BJ (cell line): ENCODE results near the gene KATNB1. TPM values are rescaled to one million over a fixed set of nuclear protein-coding genes. Genes with fewer than 3 reads are reported as not detected.

Experiments
- CTCF ChIA-PET: fragments of 350-600 bp; formaldehyde crosslinking; extraction: SDS; loops from one replicate; lab custom pipeline; 2021; ENCODE audit warnings: antibody characterized with exemption, inconsistent platforms; lab: Yijun Ruan, JAX
- POLR2A ChIA-PET: fragments of 300-600 bp; sonication (Branson Sonifier 250); formaldehyde crosslinking; extraction: SDS; loops from one replicate; lab custom pipeline; 2021; ENCODE audit warnings: antibody characterized with exemption; lab: Charles Lee
- DNase-seq: peaks from one replicate; pipeline ENCODE4 v3.0.0-alpha.2; 2011; ENCODE audit warnings: low read depth
- H3K27me3 ChIP-seq: 2 replicates; pipeline ENCODE4 v1.6.0; 2011; ENCODE audit warnings: low read length; ENCODE audit not compliant: control insufficient read depth, insufficient read depth
- H3K36me3 ChIP-seq: 2 replicates; pipeline ENCODE4 v1.5.1; 2011; ENCODE audit warnings: low read length; ENCODE audit not compliant: control insufficient read depth, insufficient read depth
- H3K4me3 ChIP-seq: 2 replicates; pipeline ENCODE4 v1.5.1; 2011; ENCODE audit warnings: low read depth, mild to moderate bottlenecking, control low read depth, low read length
- polyA plus RNA-seq: library from polyadenylated mRNA; depleted of rRNA; stranded (reverse); fragments of >200 nt; gene quantifications from 2 replicates; pipeline ENCODE4 v1.2.3, GENCODE V29; 2011
- TF ChIP-seq, protein P1 (sequence below): IDR thresholded peaks from 2 replicates; pipeline ENCODE4 v1.5.1; 2011; ENCODE audit warnings: low read depth, mild to moderate bottlenecking, control low read depth, inconsistent platforms, low read length, moderate library complexity; ENCODE audit not compliant: insufficient read depth

KATNB1 gene
- polyA plus RNA-seq, 1 experiment = 28.1 TPM

DNA sequence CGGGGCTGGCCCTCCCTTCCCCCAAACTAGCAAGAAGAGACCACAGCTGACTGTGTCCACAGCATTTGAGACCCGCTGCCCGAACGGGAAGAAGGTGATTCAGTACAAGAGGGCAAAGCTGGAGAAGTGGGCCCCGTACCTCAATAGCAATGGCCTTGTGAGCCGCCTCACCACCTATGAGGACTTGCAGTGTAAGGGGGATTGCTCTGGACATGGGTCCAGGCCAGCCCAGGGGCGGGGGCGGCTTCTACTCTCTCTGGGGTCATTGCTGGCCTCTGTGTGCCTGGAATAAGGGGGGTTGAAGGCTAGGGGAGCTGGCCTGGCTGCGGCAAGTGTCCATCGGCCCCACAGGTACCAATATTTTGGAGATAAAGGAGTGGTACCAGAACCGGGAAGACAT is 12.9 kb upstream of the KATNB1 start:
- no peak overlapping the region for H3K4me3 ChIP-seq
- peaks cover 2% of the 10 kb centered on the region for H3K27me3 ChIP-seq
- TF ChIP-seq, protein P1, sequence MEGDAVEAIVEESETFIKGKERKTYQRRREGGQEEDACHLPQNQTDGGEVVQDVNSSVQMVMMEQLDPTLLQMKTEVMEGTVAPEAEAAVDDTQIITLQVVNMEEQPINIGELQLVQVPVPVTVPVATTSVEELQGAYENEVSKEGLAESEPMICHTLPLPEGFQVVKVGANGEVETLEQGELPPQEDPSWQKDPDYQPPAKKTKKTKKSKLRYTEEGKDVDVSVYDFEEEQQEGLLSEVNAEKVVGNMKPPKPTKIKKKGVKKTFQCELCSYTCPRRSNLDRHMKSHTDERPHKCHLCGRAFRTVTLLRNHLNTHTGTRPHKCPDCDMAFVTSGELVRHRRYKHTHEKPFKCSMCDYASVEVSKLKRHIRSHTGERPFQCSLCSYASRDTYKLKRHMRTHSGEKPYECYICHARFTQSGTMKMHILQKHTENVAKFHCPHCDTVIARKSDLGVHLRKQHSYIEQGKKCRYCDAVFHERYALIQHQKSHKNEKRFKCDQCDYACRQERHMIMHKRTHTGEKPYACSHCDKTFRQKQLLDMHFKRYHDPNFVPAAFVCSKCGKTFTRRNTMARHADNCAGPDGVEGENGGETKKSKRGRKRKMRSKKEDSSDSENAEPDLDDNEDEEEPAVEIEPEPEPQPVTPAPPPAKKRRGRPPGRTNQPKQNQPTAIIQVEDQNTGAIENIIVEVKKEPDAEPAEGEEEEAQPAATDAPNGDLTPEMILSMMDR = no peak
- DNase-seq = no peak
- POLR2A ChIA-PET = no interaction called here
- CTCF ChIA-PET = interaction anchor here (0.7 to 1.8 kb wide), 4 partner anchors 141 to 279 kb away, joined by 3 to 4 read pairs (median 4); partner anchors contain the start of gene USB1
- no peaks in the 10 kb centered on the region for H3K36me3 ChIP-seq

DNA sequence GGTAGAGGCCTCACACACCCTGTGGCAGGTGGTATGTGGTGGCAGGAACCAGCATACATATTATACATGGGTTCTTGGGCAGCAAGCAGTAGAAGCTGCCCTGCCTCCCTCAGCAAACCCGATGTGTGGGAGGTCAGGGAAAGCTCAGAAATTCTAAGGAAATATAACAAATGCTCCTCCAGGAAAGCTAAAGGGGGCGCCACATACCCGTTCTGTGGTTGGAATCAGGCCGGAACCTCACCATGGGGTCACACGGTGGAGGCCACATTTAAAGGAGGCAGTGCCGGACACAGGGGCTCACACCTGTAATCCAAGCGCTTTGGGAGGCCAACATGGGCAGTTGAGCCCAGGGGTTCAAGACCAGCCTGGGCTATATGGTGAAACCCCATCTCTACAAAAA is 12.4 kb upstream of the KATNB1 start:
- H3K4me3 ChIP-seq = no peak overlapping the region
- POLR2A ChIA-PET = no interaction called here
- CTCF ChIA-PET = interaction anchor here (0.7 to 1.8 kb wide), 3 partner anchors 140 to 279 kb away, joined by 3 to 4 read pairs (median 4); partner anchors contain the start of gene USB1
- TF ChIP-seq, protein P1 = peak; percentile 24; the same call in 1 of the 2 replicates
- no peaks in the 10 kb centered on the region for H3K36me3 ChIP-seq
- H3K27me3 ChIP-seq = peaks cover 2% of the 10 kb centered on the region
- no peak for DNase-seq

DNA sequence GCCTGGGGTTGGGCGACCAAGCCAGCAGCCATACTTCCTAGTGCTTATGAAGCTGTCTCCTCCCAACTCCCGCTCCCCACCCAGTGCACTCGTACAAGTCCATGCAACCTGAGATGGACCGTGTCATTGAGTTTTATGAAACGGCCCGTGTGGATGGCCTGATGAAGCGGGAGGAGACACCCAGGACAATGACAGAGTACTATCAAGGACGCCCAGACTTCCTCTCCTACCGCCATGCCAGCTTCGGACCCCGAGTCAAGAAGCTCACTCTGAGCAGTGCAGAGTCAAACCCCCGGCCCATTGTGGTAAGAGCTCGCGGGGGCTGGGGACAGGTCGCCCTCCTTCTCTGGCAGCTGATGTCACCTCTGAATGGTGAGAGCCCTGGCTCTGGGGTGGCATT is 11.0 kb upstream of the KATNB1 start:
- ChIA-PET POLR2A (no interaction called here), CTCF (interaction anchor here (0.9 to 1.3 kb wide), 3 partner anchors 8 to 34 kb away, joined by 3 to 4 read pairs (median 3); no protein-coding TSS in a partner anchor)
- TF ChIP-seq, protein P1 = no peak
- Histone ChIP-seq H3K36me3 (no peaks in the 10 kb centered on the region), H3K27me3 (peaks cover 2% of the 10 kb centered on the region; the same call in 1 of the 2 replicates), H3K4me3 (no peak overlapping the region)
- DNase-seq = no peak

- no peak for DNase-seq
- no peak overlapping the region for H3K4me3 ChIP-seq
- TF ChIP-seq, protein P1 = no peak
- H3K36me3 ChIP-seq = no peaks in the 10 kb centered on the region
- CTCF ChIA-PET = interaction anchor here (0.9 to 1.9 kb wide), 4 partner anchors 8 to 149 kb away, joined by 3 to 5 read pairs (median 4); no protein-coding TSS in a partner anchor
- peaks cover 2% of the 10 kb centered on the region; the same call in 1 of the 2 replicates for H3K27me3 ChIP-seq
- POLR2A ChIA-PET = no interaction called here
These were observed 10.4 kb upstream of the KATNB1 start for GRCh38 chr16:57725151-57725550.

DNA sequence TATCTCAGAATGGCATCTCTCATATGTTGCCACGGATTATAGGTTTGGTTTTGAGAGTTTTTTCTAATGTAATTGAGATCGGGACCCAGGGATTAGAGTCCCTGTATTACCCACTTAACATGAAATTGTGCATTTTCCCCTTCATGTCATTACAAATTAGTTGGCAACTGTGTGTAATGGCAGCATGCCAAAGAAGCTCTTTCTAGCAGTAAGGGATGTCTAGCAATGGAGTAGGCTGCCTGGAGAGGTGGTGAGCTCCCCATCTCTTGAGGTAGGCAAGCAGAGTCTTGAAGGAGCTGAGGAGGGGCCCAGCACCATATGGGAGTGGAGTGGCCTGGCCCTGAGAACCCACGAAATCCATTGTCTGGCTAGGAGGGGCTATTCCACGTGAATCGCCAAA is 10.0 kb upstream of the KATNB1 start:
- CTCF ChIA-PET = interaction anchor here (1.2 to 1.9 kb wide), 3 partner anchors 11 to 149 kb away, joined by 3 to 5 read pairs (median 4); no protein-coding TSS in a partner anchor
- no peak for DNase-seq
- POLR2A ChIA-PET = no interaction called here
- no peak overlapping the region for H3K4me3 ChIP-seq
- H3K27me3 ChIP-seq = peaks cover 2% of the 10 kb centered on the region; the same call in 1 of the 2 replicates
- H3K36me3 ChIP-seq = no peaks in the 10 kb centered on the region
- TF ChIP-seq, protein P1 = no peak
